Fibroblast of peridontal ligament (primary cell): ENCODE data around the gene TCHH.
"Not testable (repeated sequence)": the region's sequence is repeated elsewhere in the genome, so short reads cannot be mapped to it uniquely, and the experiment has no call there.

Experiments used
- DNase-seq: peaks from one replicate; pipeline ENCODE4 v3.0.0-alpha.2; 2010; ENCODE audit errors: extremely low read depth

Gene TCHH

DNA sequence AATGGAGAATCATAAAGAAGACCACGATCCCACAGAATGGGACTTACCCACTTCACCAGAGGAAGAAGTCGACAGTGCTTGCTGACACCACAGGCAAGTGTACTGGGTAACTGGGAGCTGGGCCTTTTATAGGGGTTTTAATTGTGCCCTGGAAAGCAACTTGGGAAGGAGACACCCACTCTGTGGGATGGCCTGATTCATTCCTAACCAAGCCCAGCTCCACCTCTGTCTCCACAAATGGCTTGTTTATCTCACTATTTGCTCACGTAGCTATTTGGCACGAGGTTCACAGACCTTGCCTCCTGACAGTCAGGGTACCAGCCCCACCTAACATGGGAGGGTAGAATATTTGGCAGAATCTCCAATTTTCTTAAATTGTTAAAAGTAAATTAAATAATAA lies at the start of gene TCHH:
TSS of gene TCHH (minus strand) at position 101 of the 400 bp plus-strand sequence. CDS start 1,364 bp downstream, outside the sequence.
- no peak for DNase-seq

DNA sequence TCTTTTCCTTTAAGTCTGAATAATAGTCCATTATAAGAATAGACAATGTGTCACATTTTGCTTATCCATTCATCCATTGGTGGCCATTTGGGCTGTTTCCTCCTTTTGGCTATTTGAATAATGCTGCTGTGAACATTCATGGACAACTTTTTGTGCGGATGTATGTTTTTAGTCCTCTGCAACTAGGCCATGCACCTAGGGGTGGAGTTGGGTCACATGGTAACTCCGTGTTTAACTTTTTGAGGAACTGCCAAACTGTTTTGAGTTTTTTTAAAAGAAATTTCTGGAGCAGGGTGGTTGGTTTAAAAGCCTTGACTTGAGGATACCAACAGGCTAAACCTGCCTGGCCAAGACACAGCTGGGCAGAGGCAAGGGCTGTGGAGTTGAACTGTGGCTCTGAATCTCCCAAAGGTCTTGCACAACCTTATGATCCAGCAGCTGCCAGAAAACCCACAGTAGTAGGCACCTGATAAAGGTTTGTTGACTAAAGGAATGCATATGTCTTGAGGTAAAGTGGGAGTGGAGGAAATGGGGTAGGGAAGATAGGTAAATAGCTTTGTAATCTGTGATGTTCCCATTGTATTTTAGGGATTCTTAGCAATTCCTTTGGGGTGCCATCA lies 49.4 kb upstream of the TCHH start:
- DNase-seq = no peak

- DNase-seq = peak; percentile 92
Measured at GRCh38 chr1:152162792-152163463, 47.7 kb upstream of the TCHH start.

DNA sequence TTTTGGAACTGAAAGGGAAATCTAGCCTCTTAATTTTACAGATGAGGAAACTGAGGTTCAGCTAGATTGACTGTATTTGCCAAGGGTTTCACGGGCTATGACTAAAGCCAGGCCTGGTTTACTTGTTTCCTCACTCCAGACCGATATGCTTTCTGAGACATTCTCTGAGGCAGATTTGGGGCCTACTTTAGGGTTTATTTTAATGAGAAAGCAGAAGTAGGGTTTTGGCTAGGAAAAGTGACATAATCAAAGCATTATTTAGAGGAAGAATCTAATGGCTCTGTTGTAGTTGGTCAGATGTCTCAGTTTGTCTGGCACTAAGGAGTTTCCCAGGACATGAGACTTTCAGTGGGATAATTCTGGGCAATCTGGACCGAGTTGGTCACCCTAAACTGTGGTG lies 45.3 kb upstream of the TCHH start:
- no peak for DNase-seq

DNA sequence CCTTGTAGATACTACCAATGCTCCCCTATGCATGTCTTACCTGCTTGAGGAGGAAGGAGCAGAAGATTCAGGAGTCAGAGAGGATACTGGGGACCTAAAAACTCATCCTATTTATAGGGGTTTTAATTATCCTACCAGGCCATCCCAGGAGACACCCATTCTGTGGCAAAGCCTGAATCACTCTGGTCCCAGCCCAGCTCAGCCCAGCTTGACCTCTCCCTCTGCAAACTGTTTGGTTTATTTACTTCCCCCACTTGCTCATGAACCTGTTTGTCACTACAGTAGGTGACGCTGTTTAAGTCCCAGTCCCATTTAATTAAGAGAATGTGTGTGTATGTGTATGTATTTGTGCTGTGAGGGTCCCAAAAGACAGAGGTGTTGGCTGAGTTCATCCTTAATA lies 43.9 kb upstream of the TCHH start, which contains the start of gene RPTN:
TSS of gene RPTN (minus strand) at position 85 of the 400 bp plus-strand sequence. CDS start 1,339 bp downstream, outside the sequence.
- DNase-seq = no peak

- no peak for DNase-seq
Measured at GRCh38 chr1:152153996-152154395, 38.8 kb upstream of the TCHH start.

DNA sequence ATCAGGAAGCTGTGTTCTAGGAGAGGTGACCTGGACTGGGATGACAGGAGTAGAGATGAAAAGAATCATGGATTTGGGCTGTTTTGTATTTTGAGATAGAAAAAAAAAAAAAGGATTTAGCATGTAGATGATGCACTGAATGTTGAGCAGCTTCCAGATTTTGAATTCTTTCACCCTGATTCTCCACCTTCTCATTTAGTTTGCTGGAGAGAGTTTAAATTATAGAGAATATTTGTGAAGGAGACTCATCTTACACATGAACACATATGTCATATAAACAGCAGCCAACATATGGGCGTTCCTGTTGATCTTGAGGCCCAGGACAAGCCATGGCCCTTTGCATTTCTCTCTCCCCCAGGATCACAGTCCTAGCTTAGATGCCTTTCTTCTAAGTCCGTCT lies 36.4 kb upstream of the TCHH start:
- peak; percentile 8 for DNase-seq

DNA sequence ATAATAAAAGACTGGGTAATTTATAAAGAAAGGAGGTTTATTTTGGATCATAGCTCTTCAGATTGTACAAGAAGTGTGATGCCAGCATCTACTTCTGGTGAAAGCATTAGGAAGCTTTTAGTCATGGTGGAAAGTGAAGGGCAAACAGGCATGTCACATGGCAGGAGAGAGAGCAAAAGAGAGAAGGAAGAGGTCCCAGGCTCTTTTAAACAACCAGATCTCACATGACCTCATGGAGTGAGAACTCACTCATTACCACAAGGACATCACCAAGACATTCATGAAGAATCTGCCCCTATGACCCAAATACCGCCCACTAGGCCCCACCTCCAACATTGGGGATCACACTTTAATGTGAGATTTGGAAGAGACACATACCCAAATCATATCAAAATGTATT lies 33.7 kb upstream of the TCHH start:
- DNase-seq = peak; percentile 5

- no peak for DNase-seq
Measured at GRCh38 chr1:152148051-152148450, 32.8 kb upstream of the TCHH start.

- DNase-seq = no peak
Measured at GRCh38 chr1:152145769-152146168, 30.5 kb upstream of the TCHH start.

GRCh38 chr1:152144674-152145183 lies 29.5 kb upstream of the TCHH start:
- not testable (repeated sequence) for DNase-seq

GRCh38 chr1:152143150-152143887 lies 28.1 kb upstream of the TCHH start:
- DNase-seq = peak; percentile 29

- DNase-seq = peak; percentile 91
Measured at GRCh38 chr1:152141971-152142584, 26.8 kb upstream of the TCHH start.

GRCh38 chr1:152137215-152137614 lies 22.0 kb upstream of the TCHH start:
- DNase-seq = no peak

GRCh38 chr1:152130186-152130585 lies 14.9 kb upstream of the TCHH start:
- DNase-seq = no peak

DNA sequence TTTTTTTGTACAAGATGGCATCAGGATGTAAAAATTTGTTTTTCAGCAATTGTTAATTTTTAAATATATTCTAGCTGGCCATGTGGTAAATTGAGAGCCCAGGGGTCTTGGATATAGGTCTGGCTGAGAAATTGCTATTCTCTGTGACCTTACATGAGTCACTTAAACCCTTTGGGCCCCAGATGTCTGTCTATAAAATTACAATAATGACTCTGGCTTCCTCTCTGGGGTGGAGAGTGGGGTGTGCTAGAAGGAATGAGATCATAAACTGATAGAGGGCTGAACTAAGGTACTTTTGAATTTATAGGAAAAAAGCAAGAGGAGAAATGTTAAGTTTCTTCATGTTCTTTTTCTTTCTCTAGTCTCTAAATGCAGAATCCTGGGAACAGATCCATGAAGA lies 12.4 kb upstream of the TCHH start:
- no peak for DNase-seq

DNA sequence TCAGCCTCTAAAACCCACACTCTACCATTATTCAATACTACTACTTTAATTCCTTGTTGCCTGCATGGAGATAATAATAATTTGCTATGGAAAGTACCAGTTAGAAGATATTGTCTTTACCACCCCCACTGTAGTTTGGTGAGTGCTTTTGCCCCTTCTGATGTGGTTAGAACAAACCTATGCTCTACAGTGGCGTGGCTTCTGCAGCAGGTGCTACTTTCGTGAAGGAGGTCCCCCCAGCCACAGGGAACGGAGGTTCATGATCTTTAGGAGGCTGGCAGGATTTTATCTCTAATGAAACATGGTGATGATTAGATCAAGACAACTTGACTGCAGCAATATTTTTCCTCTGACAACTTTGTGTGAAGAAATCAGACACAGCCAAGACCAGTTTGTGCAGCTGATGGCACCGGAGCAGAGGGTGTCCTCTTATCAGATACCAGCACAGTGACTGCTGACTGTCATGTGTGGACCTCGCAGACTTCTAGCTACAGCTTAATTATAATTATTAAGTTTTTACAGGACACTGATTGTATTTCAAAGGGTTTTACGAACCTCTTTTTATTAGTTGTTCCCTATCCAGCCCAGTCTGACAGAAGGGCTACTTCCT lies 10.7 kb upstream of the TCHH start:
- no peak for DNase-seq

DNA sequence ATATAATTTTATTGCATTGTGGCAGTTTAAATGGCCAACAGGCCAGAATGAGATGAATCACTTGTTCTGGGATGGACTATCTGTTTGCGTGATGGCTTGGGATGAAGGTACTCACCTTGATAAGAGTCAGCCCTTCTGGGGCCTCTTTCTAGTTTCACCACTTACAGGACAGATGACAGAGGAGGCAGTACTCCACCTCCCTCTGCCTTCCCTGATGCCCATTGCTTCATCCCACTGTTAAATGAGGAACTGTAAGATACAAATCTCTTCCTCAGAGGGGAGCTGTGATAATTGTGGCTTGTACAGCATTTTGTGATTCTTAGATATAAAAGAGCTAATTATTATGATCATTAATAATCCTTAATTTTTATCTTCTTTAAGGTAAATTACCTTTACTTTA lies 3.7 kb upstream of the TCHH start:
- DNase-seq = no peak

DNA sequence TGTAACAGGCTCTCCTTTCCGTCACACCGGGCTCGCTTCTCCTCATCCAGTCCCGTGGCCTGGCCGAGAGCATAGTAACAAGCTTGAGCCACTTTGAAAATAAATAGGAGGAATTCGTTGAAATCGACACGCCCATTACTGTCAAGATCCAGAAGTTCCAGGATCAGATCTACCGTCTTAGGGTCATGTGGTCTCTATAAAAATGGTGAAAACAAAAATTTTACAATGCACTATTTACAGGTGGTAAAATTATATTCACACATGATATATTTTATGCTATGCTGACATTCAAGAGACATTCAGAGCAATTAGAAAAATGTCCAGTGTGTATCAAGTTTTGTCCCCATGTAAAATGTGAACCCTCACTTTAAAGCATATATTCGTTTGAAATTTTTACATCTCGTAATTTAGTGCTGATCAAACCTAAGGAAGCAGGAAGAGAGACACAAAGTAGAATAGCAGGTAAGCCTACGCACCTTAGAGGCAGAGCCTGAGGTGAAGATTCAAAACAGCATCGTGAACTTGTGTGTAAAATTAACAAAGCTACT lies 2.3 kb downstream of the TCHH start:
- DNase-seq = no peak

GRCh38 chr1:152112101-152112884 lies 3.0 kb downstream of the TCHH start:
- peak; percentile 28 for DNase-seq
